GM19043 (cell line): ENCODE results near the gene USP31.

Experiments
- ATAC-seq: cut with Tn5 transposase; IDR thresholded peaks from one replicate; pipeline ENCODE4 v1.9.1; 2021; ENCODE audit warnings: low read depth; ENCODE audit not compliant: unreplicated experiment

USP31 gene

DNA sequence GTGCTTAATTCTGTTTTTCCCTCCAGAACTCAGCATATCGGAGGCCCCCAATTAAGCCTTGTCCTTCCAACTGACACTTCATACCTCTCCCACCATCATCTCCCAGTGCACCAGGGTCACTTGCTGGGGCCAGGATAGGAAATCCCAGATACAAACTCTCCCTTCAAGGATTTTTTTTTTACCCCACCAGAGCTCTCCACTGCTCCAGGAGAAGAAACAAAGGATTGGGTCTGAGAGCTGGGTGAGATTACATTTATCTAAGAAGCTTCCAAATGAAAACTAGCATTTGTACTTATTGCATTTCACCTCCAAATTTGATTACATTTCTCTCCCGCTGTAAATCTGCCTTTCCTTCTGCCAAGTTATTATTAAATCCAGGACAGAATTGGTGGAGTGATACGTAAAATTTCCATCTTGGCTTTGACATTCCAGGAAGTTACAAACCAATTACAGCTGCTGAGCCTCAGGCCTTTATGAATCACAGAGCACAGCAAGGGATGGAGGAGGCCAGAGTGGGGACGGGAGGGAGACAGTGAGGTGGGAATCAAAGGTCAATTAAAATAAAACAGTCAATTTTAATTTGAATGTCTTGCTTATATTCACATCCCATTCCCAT, 123.5 kb downstream of the USP31 start:
- no peak for ATAC-seq

DNA sequence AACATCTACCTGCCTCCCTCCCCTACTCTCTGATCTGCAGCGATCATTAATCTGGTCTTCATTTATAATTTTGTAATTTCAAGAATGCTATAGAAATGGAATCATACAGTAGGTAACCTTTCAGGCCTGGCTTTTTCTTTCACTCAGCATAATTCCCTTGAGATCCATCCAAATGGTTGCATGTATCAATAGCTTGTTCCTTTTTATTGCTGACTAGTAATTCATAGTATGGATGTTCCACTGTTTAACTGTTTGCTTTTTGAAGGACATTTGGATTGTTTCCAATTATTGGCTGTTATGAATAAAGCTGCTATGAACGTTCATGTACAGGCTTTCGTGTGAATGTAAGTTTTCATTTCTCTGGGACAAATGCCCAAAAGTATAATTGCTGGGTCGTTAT, 125.2 kb downstream of the USP31 start:
- no peak for ATAC-seq

DNA sequence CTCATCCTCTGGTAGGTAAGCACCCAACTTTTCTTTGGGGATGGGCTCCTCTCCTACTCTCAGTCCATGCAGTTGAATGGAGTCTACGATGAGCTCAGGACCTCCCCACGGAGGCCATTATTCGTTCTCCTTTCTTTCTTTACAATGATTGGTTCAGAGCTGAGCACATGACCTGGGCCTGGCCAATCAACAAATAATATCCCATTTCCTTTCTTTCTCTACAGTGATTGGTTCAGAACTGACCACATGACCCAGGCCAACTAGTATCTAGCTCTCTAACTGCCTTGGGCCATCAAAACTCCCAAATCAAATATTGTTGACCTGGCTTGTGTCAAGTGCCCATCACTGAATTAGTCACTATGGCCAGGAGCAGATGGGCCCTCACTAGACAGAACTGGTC, 129.2 kb downstream of the USP31 start:
- no peak for ATAC-seq

DNA sequence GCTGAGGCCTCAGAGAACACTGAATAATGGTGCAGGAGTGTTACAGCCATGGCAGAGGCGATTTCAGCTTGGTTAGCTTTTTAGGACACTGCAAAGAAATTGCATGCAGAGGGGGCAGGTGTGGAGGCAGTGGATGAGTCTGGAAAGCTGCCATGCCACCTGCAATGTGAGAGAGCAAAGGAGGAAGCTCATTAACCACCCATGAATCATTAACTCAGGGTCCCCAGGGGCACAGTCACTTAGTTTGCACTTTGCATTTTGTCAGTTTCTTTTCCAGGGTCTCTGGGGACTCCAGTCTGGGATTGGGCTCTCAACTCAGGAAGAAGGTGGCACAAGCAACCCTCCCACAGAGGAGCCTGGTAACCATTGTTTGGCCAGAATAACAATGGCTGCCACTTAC, 132.9 kb downstream of the USP31 start:
- no peak for ATAC-seq

DNA sequence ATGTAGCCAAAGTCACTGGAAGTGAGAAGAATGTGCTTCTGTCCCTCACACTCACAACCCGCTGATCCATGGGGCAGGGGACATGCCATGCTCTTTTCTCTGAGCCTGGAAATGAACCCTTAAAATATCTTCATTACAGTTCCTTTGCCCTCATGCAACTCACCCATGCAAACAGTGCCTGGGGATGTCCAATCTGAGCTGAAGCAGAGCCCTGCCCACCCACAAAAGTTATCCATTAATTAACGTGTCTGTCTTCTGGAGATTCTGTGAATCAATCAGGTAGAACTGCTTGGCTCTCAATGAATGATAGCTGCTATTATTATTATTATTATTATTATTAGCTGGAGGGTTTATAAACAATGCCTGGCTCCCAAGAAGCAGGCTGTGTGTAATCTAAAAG, 133.7 kb downstream of the USP31 start:
- ATAC-seq = no peak

DNA sequence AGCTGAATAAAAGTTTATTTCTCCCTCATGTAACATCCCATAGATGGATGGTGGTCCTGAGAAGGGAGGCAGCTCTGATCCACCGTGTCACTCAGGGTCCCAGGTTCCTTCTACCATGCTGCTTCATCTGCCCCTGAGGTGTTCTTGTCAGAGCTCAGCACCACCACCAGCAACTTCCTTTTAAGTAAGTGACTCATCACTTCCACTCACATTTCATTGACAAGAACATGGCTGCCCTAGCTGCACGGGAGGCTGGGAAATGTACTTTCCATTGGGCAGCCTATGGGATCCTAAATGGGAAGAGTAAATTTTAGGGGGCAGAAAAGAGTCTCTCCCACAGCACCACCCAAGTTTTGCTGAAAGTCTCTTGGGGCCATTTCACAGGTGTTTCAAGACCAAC, 134.7 kb downstream of the USP31 start:
- ATAC-seq = no peak
